ENCODE results near the gene POLR2J3.
"Not testable (repeated sequence)": the region's sequence is repeated elsewhere in the genome, so short reads cannot be mapped to it uniquely, and the experiment has no call there.

- not testable (repeated sequence) for TF ChIP-seq CTCF (conservative IDR thresholded peaks at IDR 0.05; ENCODE audit: low read length); EZH2phosphoT487 (IDR thresholded peaks at IDR 0.05; ENCODE audit: borderline replicate concordance, low read depth, low read length)
These were observed 29.9 kb upstream of the POLR2J3 start for GRCh38 chr7:102602317-102602716.
